Measurements from ENCODE around the gene SAMHD1. TPM values are rescaled to one million over a fixed set of nuclear protein-coding genes. Genes with fewer than 3 reads are reported as not detected.

Gene SAMHD1
- polyA plus RNA-seq, 1 donor from 2014 or later: 22.2 TPM

GRCh38 chr20:36917943-36918342, 33.6 kb downstream of the SAMHD1 start:
- Histone ChIP-seq H3K4me3 (ENCODE audit: low read length) (no peak overlapping the region), H4K20me1 (ENCODE audit: insufficient read depth) (no peaks in the 10 kb centered on the region), H3K9ac (ENCODE audit: low read length) (no peak overlapping the region), H3K79me2 (replicated peaks; ENCODE audit: insufficient read depth, low read length) (no peaks in the 10 kb centered on the region), H3K27ac (ENCODE audit: low read length) (no peak overlapping the region), H3K27me3 (ENCODE audit: insufficient read depth, low read depth, low read length) (no peaks in the 10 kb centered on the region), H3F3A (ENCODE audit: insufficient read depth, low read length, poor library complexity, severe bottlenecking) (no peaks in the 10 kb centered on the region), H2AFZ (ENCODE audit: low read depth, low read length) (no peak overlapping the region), H3K9me3 (ENCODE audit: low read length) (no peaks in the 10 kb centered on the region), H3K36me3 (ENCODE audit: insufficient read depth, low read length) (no peaks in the 10 kb centered on the region), H3K4me2 (ENCODE audit: low read length) (no peak overlapping the region), H3K9me2 (ENCODE audit: insufficient read depth, low read length) (no peaks in the 10 kb centered on the region)
- TF ChIP-seq POLR2AphosphoS5 (IDR thresholded peaks at IDR 0.05): no peak
- no peak for TF ChIP-seq SMC3 (conservative IDR thresholded peaks at IDR 0.05; ENCODE audit: poor library complexity)
- TF ChIP-seq RAD21 (conservative IDR thresholded peaks at IDR 0.05): no peak
- no peak for TF ChIP-seq MXI1 (conservative IDR thresholded peaks at IDR 0.05; ENCODE audit: poor library complexity, severe bottlenecking)
- TF ChIP-seq EZH2 (IDR thresholded peaks at IDR 0.05; ENCODE audit: borderline replicate concordance, insufficient read depth, low read length, poor library complexity, severe bottlenecking): no peak
- TF ChIP-seq CTCF (IDR thresholded peaks at IDR 0.05; ENCODE audit: poor library complexity, severe bottlenecking): no peak
- TF ChIP-seq TAF1 (IDR thresholded peaks at IDR 0.05; ENCODE audit: low read depth): no peak
- TF ChIP-seq, protein P1, sequence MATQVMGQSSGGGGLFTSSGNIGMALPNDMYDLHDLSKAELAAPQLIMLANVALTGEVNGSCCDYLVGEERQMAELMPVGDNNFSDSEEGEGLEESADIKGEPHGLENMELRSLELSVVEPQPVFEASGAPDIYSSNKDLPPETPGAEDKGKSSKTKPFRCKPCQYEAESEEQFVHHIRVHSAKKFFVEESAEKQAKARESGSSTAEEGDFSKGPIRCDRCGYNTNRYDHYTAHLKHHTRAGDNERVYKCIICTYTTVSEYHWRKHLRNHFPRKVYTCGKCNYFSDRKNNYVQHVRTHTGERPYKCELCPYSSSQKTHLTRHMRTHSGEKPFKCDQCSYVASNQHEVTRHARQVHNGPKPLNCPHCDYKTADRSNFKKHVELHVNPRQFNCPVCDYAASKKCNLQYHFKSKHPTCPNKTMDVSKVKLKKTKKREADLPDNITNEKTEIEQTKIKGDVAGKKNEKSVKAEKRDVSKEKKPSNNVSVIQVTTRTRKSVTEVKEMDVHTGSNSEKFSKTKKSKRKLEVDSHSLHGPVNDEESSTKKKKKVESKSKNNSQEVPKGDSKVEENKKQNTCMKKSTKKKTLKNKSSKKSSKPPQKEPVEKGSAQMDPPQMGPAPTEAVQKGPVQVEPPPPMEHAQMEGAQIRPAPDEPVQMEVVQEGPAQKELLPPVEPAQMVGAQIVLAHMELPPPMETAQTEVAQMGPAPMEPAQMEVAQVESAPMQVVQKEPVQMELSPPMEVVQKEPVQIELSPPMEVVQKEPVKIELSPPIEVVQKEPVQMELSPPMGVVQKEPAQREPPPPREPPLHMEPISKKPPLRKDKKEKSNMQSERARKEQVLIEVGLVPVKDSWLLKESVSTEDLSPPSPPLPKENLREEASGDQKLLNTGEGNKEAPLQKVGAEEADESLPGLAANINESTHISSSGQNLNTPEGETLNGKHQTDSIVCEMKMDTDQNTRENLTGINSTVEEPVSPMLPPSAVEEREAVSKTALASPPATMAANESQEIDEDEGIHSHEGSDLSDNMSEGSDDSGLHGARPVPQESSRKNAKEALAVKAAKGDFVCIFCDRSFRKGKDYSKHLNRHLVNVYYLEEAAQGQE (IDR thresholded peaks at IDR 0.05; ENCODE audit: borderline replicate concordance): no peak
- TF ChIP-seq EP300 (conservative IDR thresholded peaks at IDR 0.05; ENCODE audit: poor library complexity, severe bottlenecking): no peak

- Histone ChIP-seq H3K27ac (ENCODE audit: low read length) (no peak overlapping the region), H2AFZ (ENCODE audit: low read depth, low read length) (no peak overlapping the region), H3K36me3 (ENCODE audit: insufficient read depth, low read length) (no peaks in the 10 kb centered on the region), H3K9me2 (ENCODE audit: insufficient read depth, low read length) (no peaks in the 10 kb centered on the region), H3K9me3 (ENCODE audit: low read length) (no peaks in the 10 kb centered on the region), H3K79me2 (replicated peaks; ENCODE audit: insufficient read depth, low read length) (no peaks in the 10 kb centered on the region), H4K20me1 (ENCODE audit: insufficient read depth) (no peaks in the 10 kb centered on the region), H3K27me3 (ENCODE audit: insufficient read depth, low read depth, low read length) (no peaks in the 10 kb centered on the region), H3K4me3 (ENCODE audit: low read length) (no peak overlapping the region), H3F3A (ENCODE audit: insufficient read depth, low read length, poor library complexity, severe bottlenecking) (no peaks in the 10 kb centered on the region), H3K4me2 (ENCODE audit: low read length) (no peak overlapping the region), H3K9ac (ENCODE audit: low read length) (no peak overlapping the region)
- TF ChIP-seq SMC3 (conservative IDR thresholded peaks at IDR 0.05; ENCODE audit: poor library complexity) (no peak), POLR2AphosphoS5 (IDR thresholded peaks at IDR 0.05) (no peak), EP300 (conservative IDR thresholded peaks at IDR 0.05; ENCODE audit: poor library complexity, severe bottlenecking) (no peak), RAD21 (conservative IDR thresholded peaks at IDR 0.05) (no peak), TAF1 (IDR thresholded peaks at IDR 0.05; ENCODE audit: low read depth) (no peak), CTCF (IDR thresholded peaks at IDR 0.05; ENCODE audit: poor library complexity, severe bottlenecking) (no peak)
- TF ChIP-seq, protein P1 (IDR thresholded peaks at IDR 0.05; ENCODE audit: borderline replicate concordance): no peak
These were observed 34.3 kb downstream of the SAMHD1 start for GRCh38 chr20:36917240-36917639.
